ENCODE results near the gene MRPL41. TPM values are rescaled to one million over a fixed set of nuclear protein-coding genes. Genes with fewer than 3 reads are reported as not detected.

Gene MRPL41
- total RNA-seq, 2 donors from 2014 or later = 35.9 to 48.6 TPM

- peak overlapping the region; percentile 66 for H3K4me3 Mint-ChIP-seq
- peaks cover 22% of the 10 kb centered on the region for H3K36me3 Mint-ChIP-seq
- H3K27me3 Mint-ChIP-seq = no peaks in the 10 kb centered on the region
- ATAC-seq (no peak), DNase-seq (ENCODE audit: low spot score) (no peak)
- H3K4me1 Mint-ChIP-seq (ENCODE audit: low read depth in 2 of 2) = peaks cover 27 to 28% of the 10 kb centered on the region in 2 donors
- H3K9me3 Mint-ChIP-seq = no peaks in the 10 kb centered on the region
- peak overlapping the region; percentile 9 to 75 for H3K27ac Mint-ChIP-seq
These were observed 24.2 kb downstream of the MRPL41 start for GRCh38 chr9:137575716-137576411.

GRCh38 chr9:137578518-137579258, 27.0 kb downstream of the MRPL41 start, which contains the start of gene DPH7:
Gene DPH7 (minus strand): TSS chr9:137578925. CDS start chr9:137578777, 148 bp downstream.
- Mint-ChIP-seq H3K27ac (peak within 1 kb of the TSS in 1 of 2 donors; percentile 59), H3K9me3 (no peaks in the 10 kb centered on the region), H3K27me3 (no peaks in the 10 kb centered on the region), H3K4me3 (peak within 1 kb of the TSS; percentile 83), H3K4me1 (ENCODE audit: low read depth in 2 of 2) (peaks cover 27% of the 10 kb centered on the region in 2 donors), H3K36me3 (peaks cover 10% of the 10 kb centered on the region)
- ATAC-seq (peak; percentile 99), DNase-seq (ENCODE audit: low spot score) (peak; percentile 98)

GRCh38 chr9:137579259-137579604, 27.6 kb downstream of the MRPL41 start:
- H3K36me3 Mint-ChIP-seq = peaks cover 10% of the 10 kb centered on the region
- H3K9me3 Mint-ChIP-seq = no peaks in the 10 kb centered on the region

GRCh38 chr9:137580209-137580953, 28.7 kb downstream of the MRPL41 start:
- H3K27me3 Mint-ChIP-seq = no peaks in the 10 kb centered on the region
- ATAC-seq = no peak
- DNase-seq (ENCODE audit: low spot score) = no peak
- no peak overlapping the region for H3K4me3 Mint-ChIP-seq
- H3K4me1 Mint-ChIP-seq (ENCODE audit: low read depth in 2 of 2) = peaks cover 20 to 21% of the 10 kb centered on the region in 2 donors
- no peaks in the 10 kb centered on the region for H3K9me3 Mint-ChIP-seq
- no peak overlapping the region for H3K27ac Mint-ChIP-seq
- peaks cover 5% of the 10 kb centered on the region for H3K36me3 Mint-ChIP-seq

More at GRCh38 chr9:137579259-137579604, 27.6 kb downstream of the MRPL41 start:
- Mint-ChIP-seq H3K4me1 (ENCODE audit: low read depth in 2 of 2) (peaks cover 27% of the 10 kb centered on the region in 2 donors), H3K4me3 (peak overlapping the region; percentile 83), H3K27ac (peak overlapping the region in 1 of 2 donors; percentile 41), H3K27me3 (no peaks in the 10 kb centered on the region)
- DNase-seq (ENCODE audit: low spot score) = no peak
- no peak for ATAC-seq

GRCh38 chr9:137580954-137581322, 29.3 kb downstream of the MRPL41 start:
- Mint-ChIP-seq H3K27ac (no peak overlapping the region), H3K9me3 (no peaks in the 10 kb centered on the region), H3K27me3 (no peaks in the 10 kb centered on the region), H3K36me3 (peaks cover under 1% of the 10 kb centered on the region), H3K4me3 (no peak overlapping the region), H3K4me1 (ENCODE audit: low read depth in 2 of 2) (peaks cover 15 to 16% of the 10 kb centered on the region in 2 donors)
- ATAC-seq (no peak), DNase-seq (ENCODE audit: low spot score) (no peak)

- DNase-seq (ENCODE audit: low spot score) (no peak), ATAC-seq (no peak)
- H3K27ac Mint-ChIP-seq = no peak overlapping the region
- H3K27me3 Mint-ChIP-seq = no peaks in the 10 kb centered on the region
- peaks cover 5% of the 10 kb centered on the region for H3K36me3 Mint-ChIP-seq
- no peak overlapping the region for H3K4me3 Mint-ChIP-seq
- H3K9me3 Mint-ChIP-seq = no peaks in the 10 kb centered on the region
- peaks cover 10 to 14% of the 10 kb centered on the region in 2 donors for H3K4me1 Mint-ChIP-seq (ENCODE audit: low read depth in 2 of 2)
These were observed 29.9 kb downstream of the MRPL41 start for GRCh38 chr9:137581361-137582285.

GRCh38 chr9:137582286-137582860, 30.7 kb downstream of the MRPL41 start:
- ATAC-seq = no peak
- peaks cover 5% of the 10 kb centered on the region for H3K36me3 Mint-ChIP-seq
- no peaks in the 10 kb centered on the region for H3K27me3 Mint-ChIP-seq
- H3K9me3 Mint-ChIP-seq = no peaks in the 10 kb centered on the region
- no peak for DNase-seq (ENCODE audit: low spot score)
- H3K4me3 Mint-ChIP-seq = no peak overlapping the region
- no peak overlapping the region for H3K27ac Mint-ChIP-seq
- peaks cover 6 to 10% of the 10 kb centered on the region in 2 donors for H3K4me1 Mint-ChIP-seq (ENCODE audit: low read depth in 2 of 2)

GRCh38 chr9:137583347-137583746, 31.7 kb downstream of the MRPL41 start:
- Mint-ChIP-seq H3K9me3 (no peaks in the 10 kb centered on the region), H3K36me3 (peaks cover 5% of the 10 kb centered on the region), H3K4me1 (ENCODE audit: low read depth in 2 of 2) (peaks cover 0 to 9% of the 10 kb centered on the region in 2 donors), H3K27me3 (no peaks in the 10 kb centered on the region), H3K27ac (no peak overlapping the region), H3K4me3 (no peak overlapping the region)
- ATAC-seq (no peak), DNase-seq (ENCODE audit: low spot score) (no peak)

GRCh38 chr9:137583957-137584356, 32.3 kb downstream of the MRPL41 start:
- peaks cover 0 to 9% of the 10 kb centered on the region in 2 donors for H3K4me1 Mint-ChIP-seq (ENCODE audit: low read depth in 2 of 2)

GRCh38 chr9:137586854-137587253, 35.2 kb downstream of the MRPL41 start:
- DNase-seq (ENCODE audit: low spot score) (no peak), ATAC-seq (no peak)
- H3K36me3 Mint-ChIP-seq = peaks cover 5% of the 10 kb centered on the region
- H3K27me3 Mint-ChIP-seq = no peaks in the 10 kb centered on the region
- peaks cover 0 to 12% of the 10 kb centered on the region in 2 donors for H3K4me1 Mint-ChIP-seq (ENCODE audit: low read depth in 2 of 2)
- no peak overlapping the region for H3K27ac Mint-ChIP-seq
- H3K9me3 Mint-ChIP-seq = no peaks in the 10 kb centered on the region
- no peak overlapping the region for H3K4me3 Mint-ChIP-seq

More at GRCh38 chr9:137583957-137584356, 32.3 kb downstream of the MRPL41 start:
- H3K9me3 Mint-ChIP-seq = no peaks in the 10 kb centered on the region
- DNase-seq (ENCODE audit: low spot score) (no peak), ATAC-seq (no peak)
- peaks cover 5% of the 10 kb centered on the region for H3K36me3 Mint-ChIP-seq
- H3K4me3 Mint-ChIP-seq = no peak overlapping the region
- no peak overlapping the region for H3K27ac Mint-ChIP-seq
- H3K27me3 Mint-ChIP-seq = no peaks in the 10 kb centered on the region

- peaks cover 5% of the 10 kb centered on the region for H3K36me3 Mint-ChIP-seq
- peak overlapping the region in 1 of 2 donors; percentile 4 for H3K27ac Mint-ChIP-seq
- peak overlapping the region; percentile 40 for H3K4me3 Mint-ChIP-seq
- no peaks in the 10 kb centered on the region for H3K9me3 Mint-ChIP-seq
- DNase-seq (ENCODE audit: low spot score) (no peak), ATAC-seq (no peak)
- no peaks in the 10 kb centered on the region for H3K27me3 Mint-ChIP-seq
- H3K4me1 Mint-ChIP-seq (ENCODE audit: low read depth in 2 of 2) = peaks cover 0 to 14% of the 10 kb centered on the region in 2 donors
These were observed 36.6 kb downstream of the MRPL41 start for GRCh38 chr9:137588311-137588710.

- no peak for ATAC-seq
- no peak overlapping the region for H3K27ac Mint-ChIP-seq
These were observed 37.2 kb downstream of the MRPL41 start for GRCh38 chr9:137588891-137589290.

More at GRCh38 chr9:137588891-137589290, 37.2 kb downstream of the MRPL41 start:
- DNase-seq (ENCODE audit: low spot score) = no peak
- Mint-ChIP-seq H3K4me1 (ENCODE audit: low read depth in 2 of 2) (peaks cover 0 to 14% of the 10 kb centered on the region in 2 donors), H3K36me3 (peaks cover 5% of the 10 kb centered on the region), H3K9me3 (no peaks in the 10 kb centered on the region), H3K27me3 (no peaks in the 10 kb centered on the region), H3K4me3 (peak overlapping the region; percentile 40)

Data from natural killer cell treated with Interleukin-12 subunit alpha and Interleukin-12 subunit beta and Interleukin-15 and Interleukin-18, amount 100 ng/mL, for 72 hours (primary cell).